Measurements from ENCODE around the gene RNF39.

Gene RNF39

GRCh38 chr6:30102414-30102969 lies 26.9 kb upstream of the RNF39 start:
- no peak for DNase-seq (ENCODE audit: low spot score)
- Histone ChIP-seq H3K4ac (ENCODE audit: low read length) (no peak overlapping the region), H3K36me3 (replicated peaks in 1 of 2; ENCODE audit: control insufficient read depth in 2 of 2, insufficient read depth in 2 of 2, low read length in 2 of 2) (no peaks in the 10 kb centered on the region), H3K14ac (ENCODE audit: low read length) (no peak overlapping the region), H3K23ac (ENCODE audit: low read depth, low read length, poor library complexity) (peak overlapping the region; percentile 38), H2AFZ (ENCODE audit: low read length) (peak overlapping the region; percentile 82), H3K27me3 (ENCODE audit: control insufficient read depth in 3 of 3, insufficient read depth in 3 of 3, low read depth in 1 of 3, low read length in 3 of 3) (peaks cover 17 to 82% (median 57%) of the 10 kb centered on the region in 3 experiments), H4K8ac (ENCODE audit: low read depth, low read length) (no peak overlapping the region), H3K79me1 (ENCODE audit: low read depth, low read length) (no peaks in the 10 kb centered on the region), H3K9me3 (replicated peaks in 1 of 2; ENCODE audit: control insufficient read depth in 2 of 2, insufficient read depth in 1 of 2, low read depth in 1 of 2, low read length in 2 of 2) (peaks cover 0 to 3% of the 10 kb centered on the region in 2 donors), H2BK12ac (ENCODE audit: low read length) (no peak overlapping the region), H2BK15ac (ENCODE audit: low read length) (no peak overlapping the region), H3K4me2 (ENCODE audit: insufficient read depth, low read length, poor library complexity, severe bottlenecking) (peak overlapping the region; percentile 23), H3K27ac (replicated peaks; ENCODE audit: low read length) (no peak overlapping the region), H3K4me3 (ENCODE audit: low read length in 2 of 2) (peak overlapping the region; percentile 38 to 68), H3K18ac (ENCODE audit: low read length) (no peak overlapping the region), H4K91ac (ENCODE audit: low read depth, low read length, poor library complexity) (no peak overlapping the region), H2BK120ac (ENCODE audit: low read depth, low read length) (no peak overlapping the region), H3K9ac (ENCODE audit: low read depth, low read length, poor library complexity) (no peak overlapping the region), H3K4me1 (ENCODE audit: control insufficient read depth in 2 of 2, insufficient read depth in 1 of 2, low read depth in 1 of 2, low read length in 2 of 2) (peaks cover 4 to 6% of the 10 kb centered on the region in 2 donors), H2AK5ac (ENCODE audit: low read depth, low read length) (no peak overlapping the region), H2BK5ac (ENCODE audit: low read length) (no peak overlapping the region)
- no CpG with 5 or more reads among the region's 15 CpGs for WGBS, 2 donors (ENCODE audit: extremely low coverage in 2 of 2, insufficient read length in 2 of 2, insufficient replicate concordance in 1 of 2)

- no peak overlapping the region for H4K8ac ChIP-seq (ENCODE audit: low read depth, low read length)
- H3K9ac ChIP-seq (ENCODE audit: low read depth, low read length, poor library complexity), result no peak overlapping the region
- no peaks in the 10 kb centered on the region for H3K36me3 ChIP-seq (replicated peaks in 1 of 2; ENCODE audit: control insufficient read depth in 2 of 2, insufficient read depth in 2 of 2, low read length in 2 of 2)
- no peak overlapping the region for H3K4ac ChIP-seq (ENCODE audit: low read length)
- no peaks in the 10 kb centered on the region for H3K79me1 ChIP-seq (ENCODE audit: low read depth, low read length)
- H2AK5ac ChIP-seq (ENCODE audit: low read depth, low read length), result no peak overlapping the region
- peak overlapping the region; percentile 82 for H2AFZ ChIP-seq (ENCODE audit: low read length)
- no peak overlapping the region for H2BK12ac ChIP-seq (ENCODE audit: low read length)
- H3K23ac ChIP-seq (ENCODE audit: low read depth, low read length, poor library complexity), result peak overlapping the region; percentile 38
- H3K9me3 ChIP-seq (replicated peaks in 1 of 2; ENCODE audit: control insufficient read depth in 2 of 2, insufficient read depth in 1 of 2, low read depth in 1 of 2, low read length in 2 of 2), result peaks cover 0 to 3% of the 10 kb centered on the region in 2 donors
- no peak overlapping the region for H2BK15ac ChIP-seq (ENCODE audit: low read length)
- no peak overlapping the region for H3K27ac ChIP-seq (replicated peaks; ENCODE audit: low read length)
- peaks cover 17 to 90% (median 61%) of the 10 kb centered on the region in 3 experiments for H3K27me3 ChIP-seq (ENCODE audit: control insufficient read depth in 3 of 3, insufficient read depth in 3 of 3, low read depth in 1 of 3, low read length in 3 of 3)
- DNase-seq (ENCODE audit: low spot score), result peak; percentile 30
- H3K14ac ChIP-seq (ENCODE audit: low read length), result no peak overlapping the region
- WGBS, 2 donors (ENCODE audit: extremely low coverage in 2 of 2, insufficient read length in 2 of 2, insufficient replicate concordance in 1 of 2), result no CpG with 5 or more reads among the region's 51 CpGs
- H3K4me2 ChIP-seq (ENCODE audit: insufficient read depth, low read length, poor library complexity, severe bottlenecking), result peak overlapping the region; percentile 23
- H3K4me3 ChIP-seq (ENCODE audit: low read length in 2 of 2), result peak overlapping the region; percentile 38 to 68
- peaks cover 4 to 6% of the 10 kb centered on the region in 2 donors for H3K4me1 ChIP-seq (ENCODE audit: control insufficient read depth in 2 of 2, insufficient read depth in 1 of 2, low read depth in 1 of 2, low read length in 2 of 2)
- H4K91ac ChIP-seq (ENCODE audit: low read depth, low read length, poor library complexity), result no peak overlapping the region
- no peak overlapping the region for H2BK120ac ChIP-seq (ENCODE audit: low read depth, low read length)
- H2BK5ac ChIP-seq (ENCODE audit: low read length), result no peak overlapping the region
- no peak overlapping the region for H3K18ac ChIP-seq (ENCODE audit: low read length)
Observed at GRCh38 chr6:30101444-30102413, 26.2 kb upstream of the RNF39 start.

- Histone ChIP-seq H3K4me1 (ENCODE audit: control insufficient read depth in 2 of 2, insufficient read depth in 1 of 2, low read depth in 1 of 2, low read length in 2 of 2) (peaks cover 4 to 6% of the 10 kb centered on the region in 2 donors), H2BK12ac (ENCODE audit: low read length) (no peak overlapping the region), H2AK5ac (ENCODE audit: low read depth, low read length) (no peak overlapping the region), H4K91ac (ENCODE audit: low read depth, low read length, poor library complexity) (no peak overlapping the region), H2BK15ac (ENCODE audit: low read length) (no peak overlapping the region), H3K4me2 (ENCODE audit: insufficient read depth, low read length, poor library complexity, severe bottlenecking) (peak overlapping the region; percentile 20), H2BK5ac (ENCODE audit: low read length) (no peak overlapping the region), H3K27ac (replicated peaks; ENCODE audit: low read length) (no peak overlapping the region), H3K4ac (ENCODE audit: low read length) (no peak overlapping the region), H3K9me3 (replicated peaks in 1 of 2; ENCODE audit: control insufficient read depth in 2 of 2, insufficient read depth in 1 of 2, low read depth in 1 of 2, low read length in 2 of 2) (peaks cover 0 to 3% of the 10 kb centered on the region in 2 donors), H3K9ac (ENCODE audit: low read depth, low read length, poor library complexity) (no peak overlapping the region), H3K36me3 (replicated peaks in 1 of 2; ENCODE audit: control insufficient read depth in 2 of 2, insufficient read depth in 2 of 2, low read length in 2 of 2) (no peaks in the 10 kb centered on the region), H3K14ac (ENCODE audit: low read length) (no peak overlapping the region), H3K4me3 (ENCODE audit: low read length in 2 of 2) (peak overlapping the region in 1 of 2 donors; percentile 7), H3K27me3 (ENCODE audit: control insufficient read depth in 3 of 3, insufficient read depth in 3 of 3, low read depth in 1 of 3, low read length in 3 of 3) (peaks cover 17 to 93% (median 61%) of the 10 kb centered on the region in 3 experiments), H2AFZ (ENCODE audit: low read length) (peak overlapping the region; percentile 70), H2BK120ac (ENCODE audit: low read depth, low read length) (no peak overlapping the region), H4K8ac (ENCODE audit: low read depth, low read length) (no peak overlapping the region), H3K79me1 (ENCODE audit: low read depth, low read length) (no peaks in the 10 kb centered on the region), H3K23ac (ENCODE audit: low read depth, low read length, poor library complexity) (no peak overlapping the region), H3K18ac (ENCODE audit: low read length) (no peak overlapping the region)
- WGBS, 2 donors (ENCODE audit: extremely low coverage in 2 of 2, insufficient read length in 2 of 2, insufficient replicate concordance in 1 of 2), result no CpG with 5 or more reads among the region's 47 CpGs
- DNase-seq (ENCODE audit: low spot score), result no peak
Observed at GRCh38 chr6:30100585-30101443, 25.2 kb upstream of the RNF39 start.

All from neuronal stem cell (in vitro differentiated cells).